Activated T-cell treated with anti-CD3 and anti-CD28 coated beads, Interleukin-2, amount 50 U/mL, for 72 hours (primary cell): ENCODE results near the gene ZNF234. TPM values are rescaled to one million over a fixed set of nuclear protein-coding genes. Genes with fewer than 3 reads are reported as not detected.
"Not testable (repeated sequence)": the region's sequence is repeated elsewhere in the genome, so short reads cannot be mapped to it uniquely, and the experiment has no call there.

Source experiments
- ATAC-seq, 2 donors: fragments of 150-1000 bp; cut with Tn5 transposase; replicated peaks in 1 of 2; 2 replicates each; pipeline ENCODE4 v1.10.0; 2021; ENCODE audit warnings: moderate library complexity in 2 of 2, mild to moderate bottlenecking in 1 of 2
- DNase-seq, 2 donors: peaks; one replicate each; pipeline ENCODE4 v3.0.0; 2021 to 2022; ENCODE audit warnings: mixed read lengths in 1 of 2
- H3K27ac Mint-ChIP-seq: one replicate; pipeline ENCODE4 v1.8.0; 2022; ENCODE audit warnings: mild to moderate bottlenecking, moderate library complexity, mixed read lengths
- H3K27me3 Mint-ChIP-seq: one replicate; pipeline ENCODE4 v1.8.0; 2022; ENCODE audit warnings: low read depth, mixed read lengths
- H3K36me3 Mint-ChIP-seq, 2 donors: one replicate each; pipeline ENCODE4 v1.8.0; 2022; ENCODE audit warnings: mixed read lengths in 2 of 2, mild to moderate bottlenecking in 1 of 2; ENCODE audit not compliant: insufficient read depth in 2 of 2
- H3K4me1 Mint-ChIP-seq: one replicate; pipeline ENCODE4 v1.8.0; 2022; ENCODE audit warnings: low read depth, mixed read lengths
- H3K4me3 Mint-ChIP-seq, 2 donors: one replicate each; pipeline ENCODE4 v1.8.0; 2022; ENCODE audit warnings: mild to moderate bottlenecking in 2 of 2, mixed read lengths in 2 of 2, moderate library complexity in 2 of 2
- H3K9me3 Mint-ChIP-seq, 2 donors: one replicate each; pipeline ENCODE4 v1.8.0; 2022; ENCODE audit warnings: mixed read lengths in 2 of 2
- total RNA-seq, 2 donors: library from RNA; stranded (reverse); gene quantifications; one replicate each; pipeline ENCODE4 v1.2.3, GENCODE V29; 2022

Gene ZNF234
- 1 to 10 TPM; 6.2 to 8.5 TPM for total RNA-seq

DNA sequence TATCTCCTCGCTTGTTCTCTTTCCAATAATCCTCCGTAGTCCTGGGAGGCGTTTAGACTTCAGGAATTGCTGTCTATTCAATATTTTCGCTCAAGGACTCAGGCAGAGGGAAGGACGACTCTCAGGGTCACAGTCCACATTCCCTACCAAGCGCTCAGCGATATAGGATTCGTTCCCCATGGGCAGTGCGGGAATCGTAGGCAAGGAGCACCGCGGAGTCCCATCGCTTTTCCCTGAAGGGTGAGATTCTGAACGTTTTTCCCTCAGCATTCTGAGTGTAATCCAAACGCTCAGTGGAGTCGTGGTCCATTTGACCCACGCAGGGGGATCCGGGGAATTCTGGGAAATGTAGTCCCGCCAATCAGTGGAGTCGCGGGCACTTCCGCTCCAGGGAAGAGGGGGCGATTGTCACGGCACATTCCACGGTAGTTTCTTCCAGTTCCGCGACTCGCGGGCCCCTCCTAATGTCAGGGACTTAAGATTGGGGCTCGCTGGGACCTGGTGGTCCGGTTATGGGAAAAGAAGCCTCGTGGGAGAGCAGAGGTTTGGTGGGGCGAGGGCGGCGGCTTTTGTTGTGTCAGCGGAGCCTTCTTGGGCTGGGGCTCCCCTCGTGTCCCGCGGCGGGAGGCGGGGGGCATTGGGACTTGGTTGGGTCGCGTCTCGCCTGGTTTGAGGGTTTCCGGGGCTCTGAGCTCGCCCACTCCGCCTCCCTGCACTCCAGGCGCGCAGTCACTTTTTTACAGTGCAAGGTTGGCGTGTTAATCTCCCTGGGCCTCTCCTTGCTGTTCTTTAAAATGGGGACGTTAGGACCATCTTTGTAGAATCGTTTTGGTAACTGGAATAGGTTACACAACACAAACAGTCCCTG, at the start of gene ZNF234:
TSS of gene ZNF234 (plus strand) at position 364 of the 868 bp plus-strand sequence. CDS start 3,079 bp downstream, outside the sequence.
- peak within 1 kb of the TSS; percentile 92 for H3K27ac Mint-ChIP-seq
- ATAC-seq: peak; percentile 90 to 94
- H3K9me3 Mint-ChIP-seq: peaks cover 3 to 8% of the 10 kb centered on the region in 2 donors
- peaks cover 22 to 26% of the 10 kb centered on the region in 2 donors for H3K36me3 Mint-ChIP-seq
- peak; percentile 72 to 73 for DNase-seq
- H3K4me1 Mint-ChIP-seq: peaks cover 14% of the 10 kb centered on the region
- H3K4me3 Mint-ChIP-seq: peak within 1 kb of the TSS; percentile 93 to 96
- no peaks in the 10 kb centered on the region for H3K27me3 Mint-ChIP-seq

DNA sequence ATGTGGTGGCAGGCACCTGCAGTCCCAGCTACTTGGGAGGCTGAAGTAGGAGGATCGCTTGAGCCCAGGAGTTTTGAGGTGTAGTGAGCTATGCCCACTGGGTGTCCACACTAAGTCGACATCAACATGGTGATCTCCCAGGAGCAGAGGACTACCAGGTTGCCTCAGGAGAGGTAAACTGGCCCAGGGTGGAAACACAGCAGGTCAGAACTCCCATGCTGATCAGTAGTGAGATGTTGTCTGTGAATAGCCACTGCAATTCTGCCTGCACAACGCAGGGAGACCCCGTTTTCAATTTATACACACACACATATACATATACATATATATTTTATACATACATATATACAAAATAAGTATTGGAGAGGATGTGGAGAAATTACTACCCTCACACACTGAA, 49.2 kb upstream of the ZNF234 start:
- H3K9me3 Mint-ChIP-seq: peaks cover 0 to 2% of the 10 kb centered on the region in 2 donors
- no peak overlapping the region for H3K27ac Mint-ChIP-seq
- no peak overlapping the region for H3K4me3 Mint-ChIP-seq
- no peak for ATAC-seq
- H3K36me3 Mint-ChIP-seq: peaks cover 8 to 18% of the 10 kb centered on the region in 2 donors
- no peaks in the 10 kb centered on the region for H3K27me3 Mint-ChIP-seq
- DNase-seq: no peak
- H3K4me1 Mint-ChIP-seq: peaks cover 22% of the 10 kb centered on the region

DNA sequence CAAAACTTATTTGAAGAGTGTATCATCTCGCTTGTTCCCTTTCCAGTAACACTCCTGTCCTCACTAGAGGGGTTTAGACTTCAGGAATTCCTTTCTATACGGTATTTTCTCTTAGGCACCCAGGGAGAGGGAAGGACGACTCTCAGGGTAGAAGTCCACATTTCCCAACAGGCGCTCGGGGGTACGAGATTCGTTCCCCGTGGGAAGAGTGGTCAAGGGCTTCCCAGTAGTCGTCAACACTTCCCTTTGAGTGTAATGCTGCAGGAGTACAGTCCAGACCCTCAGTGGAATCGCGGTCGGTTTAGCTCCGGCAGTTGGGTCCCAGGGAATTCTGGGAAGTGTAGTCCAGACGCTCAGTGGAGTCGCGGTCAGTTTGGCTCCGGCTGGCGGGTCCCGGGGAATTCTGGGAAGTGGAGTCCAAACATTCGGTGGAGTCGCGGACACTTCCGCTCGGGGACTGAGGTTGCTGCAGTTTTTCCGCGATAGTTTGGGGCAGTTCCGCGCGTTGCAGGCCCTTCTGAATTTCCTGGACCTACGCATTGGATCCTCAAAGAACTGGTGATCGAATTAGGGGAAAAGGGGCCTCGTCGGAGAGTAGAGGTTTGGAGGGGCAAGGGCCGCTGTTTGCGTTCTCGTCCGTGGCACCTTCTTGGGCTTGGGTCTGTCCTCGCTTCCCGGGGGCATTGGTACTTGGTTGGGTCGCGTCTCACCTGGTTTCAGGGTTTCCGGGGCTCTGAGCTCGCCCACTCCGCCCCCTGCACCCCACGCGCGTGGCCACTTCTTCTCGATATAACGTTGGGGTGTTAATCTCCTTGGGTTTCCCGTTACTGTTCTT, 47.2 kb upstream of the ZNF234 start, which contains the start of gene ZNF224:
TSS of gene ZNF224 (plus strand) at position 431 of the 835 bp plus-strand sequence. CDS start 3,513 bp downstream, outside the sequence.
- ATAC-seq (peak; percentile 89 to 94), DNase-seq (peak; percentile 84 to 85)
- Mint-ChIP-seq H3K27me3 (no peaks in the 10 kb centered on the region), H3K4me1 (peaks cover 22% of the 10 kb centered on the region), H3K9me3 (peaks cover 2 to 5% of the 10 kb centered on the region in 2 donors), H3K27ac (peak within 1 kb of the TSS; percentile 93), H3K4me3 (peak within 1 kb of the TSS; percentile 97 to 98), H3K36me3 (peaks cover 10 to 29% of the 10 kb centered on the region in 2 donors)

DNA sequence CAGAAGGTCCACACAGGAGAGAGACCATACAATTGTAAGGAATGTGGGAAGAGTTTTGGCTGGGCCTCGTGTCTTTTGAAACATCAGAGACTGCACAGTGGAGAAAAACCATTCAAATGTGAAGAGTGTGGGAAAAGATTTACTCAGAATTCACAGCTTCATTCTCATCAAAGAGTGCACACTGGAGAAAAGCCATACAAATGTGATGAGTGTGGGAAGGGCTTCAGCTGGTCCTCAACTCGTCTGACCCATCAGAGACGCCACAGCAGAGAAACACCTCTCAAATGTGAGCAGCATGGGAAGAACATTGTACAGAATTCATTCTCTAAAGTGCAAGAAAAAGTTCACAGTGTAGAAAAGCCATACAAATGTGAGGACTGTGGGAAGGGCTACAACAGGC, 33.6 kb upstream of the ZNF234 start:
- no peaks in the 10 kb centered on the region for H3K27me3 Mint-ChIP-seq
- H3K9me3 Mint-ChIP-seq: peaks cover 21 to 35% of the 10 kb centered on the region in 2 donors
- H3K36me3 Mint-ChIP-seq: peaks cover 43 to 71% of the 10 kb centered on the region in 2 donors
- H3K27ac Mint-ChIP-seq: no peak overlapping the region
- no peak for ATAC-seq
- H3K4me1 Mint-ChIP-seq: peaks cover 8% of the 10 kb centered on the region
- no peak overlapping the region for H3K4me3 Mint-ChIP-seq
- no peak for DNase-seq

DNA sequence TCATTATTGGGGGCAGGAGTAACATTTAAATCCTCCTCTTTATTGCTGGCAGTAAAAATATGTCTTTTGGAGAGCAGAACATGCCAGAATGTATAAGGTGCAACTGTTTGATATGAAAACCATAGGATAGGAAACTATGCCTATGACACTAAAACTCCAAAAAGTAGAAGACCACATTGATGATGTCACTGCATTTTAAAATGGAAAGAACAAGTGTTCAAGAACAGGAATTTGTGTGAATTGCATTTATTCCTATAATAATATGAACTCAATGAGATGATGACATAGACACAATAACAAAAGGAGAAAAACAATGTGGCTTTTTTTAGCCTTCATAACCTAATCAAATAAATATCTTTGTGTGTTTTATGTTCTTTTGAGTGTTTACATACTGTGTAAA, 31.9 kb upstream of the ZNF234 start:
- ATAC-seq (no peak), DNase-seq (no peak)
- H3K27me3 Mint-ChIP-seq: no peaks in the 10 kb centered on the region
- H3K36me3 Mint-ChIP-seq: peaks cover 38 to 60% of the 10 kb centered on the region in 2 donors
- H3K4me3 Mint-ChIP-seq: no peak overlapping the region
- peaks cover 15% of the 10 kb centered on the region for H3K4me1 Mint-ChIP-seq
- H3K27ac Mint-ChIP-seq: no peak overlapping the region
- peaks cover 15 to 34% of the 10 kb centered on the region in 2 donors for H3K9me3 Mint-ChIP-seq

DNA sequence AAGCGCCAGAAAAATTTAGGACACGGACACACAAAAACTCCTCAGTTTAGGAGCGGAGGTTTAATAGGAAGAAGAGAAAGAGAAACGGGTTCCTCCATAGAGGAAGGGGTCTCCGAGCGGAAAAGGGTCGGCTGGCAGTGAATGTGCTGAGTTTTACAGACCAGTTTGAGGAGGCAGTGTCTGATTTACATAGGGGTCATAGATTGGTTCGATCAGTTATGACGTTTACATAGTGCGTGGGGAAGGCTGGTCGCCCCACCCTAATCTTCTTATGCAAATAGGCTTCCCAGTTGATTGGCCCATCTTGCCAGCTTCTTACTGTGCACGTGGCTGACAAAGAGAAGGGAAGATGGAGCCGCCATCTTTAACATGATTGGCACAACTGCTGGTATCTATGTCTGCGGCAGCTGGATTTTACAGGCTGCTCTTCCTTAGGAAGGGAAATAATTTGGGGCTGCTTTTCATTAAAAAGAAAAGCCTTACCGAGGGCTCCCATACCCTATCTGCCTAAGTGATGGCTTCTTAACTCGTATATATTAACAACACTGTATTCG, 29.4 kb upstream of the ZNF234 start:
- Mint-ChIP-seq H3K9me3 (peaks cover 10 to 26% of the 10 kb centered on the region in 2 donors), H3K27me3 (no peaks in the 10 kb centered on the region), H3K27ac (peak overlapping the region; percentile 36), H3K4me1 (peaks cover 22% of the 10 kb centered on the region), H3K4me3 (peak overlapping the region; percentile 67 to 98), H3K36me3 (peaks cover 22 to 47% of the 10 kb centered on the region in 2 donors)
- ATAC-seq: peak in 1 of 2 donors; percentile 33
- peak in 1 of 2 donors; percentile 18 for DNase-seq

GRCh38 chr19:44112802-44113137, 28.6 kb upstream of the ZNF234 start:
- peak overlapping the region; percentile 98 to 99 for H3K4me3 Mint-ChIP-seq
- DNase-seq (no peak), ATAC-seq (no peak)
- peak overlapping the region; percentile 95 for H3K27ac Mint-ChIP-seq
- H3K9me3 Mint-ChIP-seq: peaks cover 4 to 19% of the 10 kb centered on the region in 2 donors
- H3K36me3 Mint-ChIP-seq: peaks cover 15 to 43% of the 10 kb centered on the region in 2 donors
- H3K4me1 Mint-ChIP-seq: peaks cover 22% of the 10 kb centered on the region
- H3K27me3 Mint-ChIP-seq: no peaks in the 10 kb centered on the region

DNA sequence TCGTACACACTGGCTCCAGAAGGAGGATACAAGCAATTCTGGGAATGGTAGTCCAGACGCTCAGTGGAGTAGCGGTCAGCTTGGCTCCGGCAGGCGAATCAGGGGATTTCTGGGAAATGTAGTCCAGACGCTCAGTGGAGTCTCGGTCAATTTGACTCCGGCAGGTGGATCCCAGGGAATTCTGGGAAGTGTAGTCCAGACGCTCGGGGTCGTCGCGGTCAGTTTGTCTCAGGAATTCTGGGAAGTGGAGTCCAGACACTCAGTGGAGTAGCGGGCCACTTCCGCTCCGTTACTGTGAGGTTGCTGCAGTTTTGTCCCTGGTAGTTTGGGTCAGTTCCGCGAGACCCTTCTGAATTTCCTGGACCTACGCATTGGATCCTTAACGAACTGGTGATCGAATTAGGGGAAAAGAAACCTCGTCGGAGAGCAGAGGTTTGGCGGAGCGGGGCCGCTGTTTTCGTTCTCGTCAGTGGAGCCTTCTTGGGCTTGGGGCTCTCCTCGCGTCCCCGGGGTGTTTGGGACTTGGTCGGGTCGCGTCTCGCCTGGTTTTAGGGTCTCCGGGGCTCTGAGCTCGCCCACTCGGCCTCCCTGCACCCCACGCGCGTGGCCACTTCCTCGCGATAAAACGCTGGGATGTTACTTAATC, 28.1 kb upstream of the ZNF234 start, which contains the start of gene ZNF225:
TSS of gene ZNF225 (plus strand) at position 262 of the 646 bp plus-strand sequence. CDS start 2,429 bp downstream, outside the sequence.
- ATAC-seq (peak; percentile 92 to 94), DNase-seq (peak; percentile 77 to 84)
- peak within 1 kb of the TSS; percentile 98 to 99 for H3K4me3 Mint-ChIP-seq
- H3K9me3 Mint-ChIP-seq: peaks cover 4 to 14% of the 10 kb centered on the region in 2 donors
- no peaks in the 10 kb centered on the region for H3K27me3 Mint-ChIP-seq
- H3K36me3 Mint-ChIP-seq: peaks cover 11 to 41% of the 10 kb centered on the region in 2 donors
- H3K4me1 Mint-ChIP-seq: peaks cover 22% of the 10 kb centered on the region
- H3K27ac Mint-ChIP-seq: peak within 1 kb of the TSS; percentile 95

GRCh38 chr19:44113784-44114390, 27.5 kb upstream of the ZNF234 start:
- Mint-ChIP-seq H3K9me3 (peaks cover 4 to 11% of the 10 kb centered on the region in 2 donors), H3K36me3 (peaks cover 11 to 44% of the 10 kb centered on the region in 2 donors), H3K4me3 (peak overlapping the region; percentile 98 to 99), H3K27me3 (no peaks in the 10 kb centered on the region), H3K27ac (peak overlapping the region; percentile 95), H3K4me1 (peaks cover 22% of the 10 kb centered on the region)
- ATAC-seq (peak in 1 of 2 donors; percentile 10), DNase-seq (no peak)

- Mint-ChIP-seq H3K9me3 (peaks cover 25 to 30% of the 10 kb centered on the region in 2 donors), H3K36me3 (peaks cover 52 to 81% of the 10 kb centered on the region in 2 donors)
- H3K4me3 Mint-ChIP-seq, H3K4me1 Mint-ChIP-seq, H3K27me3 Mint-ChIP-seq, DNase-seq, H3K27ac Mint-ChIP-seq, ATAC-seq: not testable (repeated sequence)
Observed at GRCh38 chr19:44121162-44121561, 20.2 kb upstream of the ZNF234 start.

DNA sequence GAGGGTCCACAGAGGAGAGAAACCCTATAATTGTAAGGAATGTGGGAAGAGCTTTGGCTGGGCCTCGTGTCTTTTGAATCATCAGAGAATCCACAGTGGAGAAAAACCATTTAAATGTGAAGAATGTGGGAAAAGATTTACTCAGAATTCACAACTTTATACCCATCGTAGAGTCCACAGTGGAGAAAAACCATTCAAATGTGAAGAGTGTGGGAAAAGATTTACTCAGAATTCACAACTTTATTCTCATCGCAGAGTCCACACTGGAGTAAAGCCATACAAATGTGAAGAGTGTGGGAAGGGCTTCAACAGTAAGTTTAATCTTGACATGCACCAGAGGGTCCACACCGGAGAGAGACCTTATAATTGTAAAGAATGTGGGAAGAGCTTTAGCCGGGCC, 9.4 kb upstream of the ZNF234 start:
- Mint-ChIP-seq H3K4me1 (no peaks in the 10 kb centered on the region), H3K27me3 (no peaks in the 10 kb centered on the region), H3K9me3 (peaks cover 12 to 19% of the 10 kb centered on the region in 2 donors), H3K4me3 (no peak overlapping the region), H3K36me3 (peaks cover 19 to 37% of the 10 kb centered on the region in 2 donors), H3K27ac (no peak overlapping the region)
- DNase-seq (no peak), ATAC-seq (no peak)

GRCh38 chr19:44142059-44142433, 692 bp downstream of the ZNF234 start:
- Mint-ChIP-seq H3K4me3 (peak overlapping the region; percentile 93 to 96), H3K9me3 (peaks cover 0 to 5% of the 10 kb centered on the region in 2 donors), H3K4me1 (peaks cover 14% of the 10 kb centered on the region), H3K27ac (peak overlapping the region; percentile 92), H3K36me3 (peaks cover 22 to 24% of the 10 kb centered on the region in 2 donors), H3K27me3 (no peaks in the 10 kb centered on the region)
- DNase-seq (peak in 1 of 2 donors; percentile 1), ATAC-seq (peak; percentile 31 to 40)
